H1 (cell line): ENCODE measurements around the gene SPECC1. TPM values are rescaled to one million over a fixed set of nuclear protein-coding genes. Genes with fewer than 3 reads are reported as not detected.

ENCODE experiments used
- CTCF ChIA-PET: fragments of 300-600 bp; sonication (Branson Sonifier 250); formaldehyde crosslinking; loops from one replicate; lab custom pipeline; 2021; ENCODE audit not compliant: partially characterized antibody; lab: Charles Lee
- POLR2A ChIA-PET: fragments of 300-600 bp; sonication (Branson Sonifier 250); formaldehyde crosslinking; loops from one replicate; lab custom pipeline; 2021; ENCODE audit warnings: inconsistent platforms; ENCODE audit not compliant: partially characterized antibody; lab: Charles Lee
- DNase-seq, 2 experiments: peaks; one replicate each; pipeline versions ENCODE4 v3.0.0 to v3.0.0-alpha.2; 2010 to 2022; ENCODE audit warnings: low spot score in 2 of 2, low read depth in 1 of 2, mixed read lengths in 1 of 2
- FAIRE-seq: peaks from 2 replicates; lab custom pipeline; 2011; peaks lifted over from hg19 to GRCh38; lab: Jason Lieb, UNC
- H2AFZ ChIP-seq: 2 replicates; pipeline ENCODE4 v1.8.1; 2012; ENCODE audit warnings: low read length, inconsistent platforms
- H2AK5ac ChIP-seq: 2 replicates; pipeline ENCODE4 v1.6.1; 2013; ENCODE audit warnings: low read depth, low read length
- H2BK120ac ChIP-seq: replicated peaks from 2 replicates; pipeline ENCODE3; 2013; ENCODE audit warnings: low read depth, low read length, inconsistent platforms
- H2BK12ac ChIP-seq: 2 replicates; pipeline ENCODE4 v1.6.1; 2013; ENCODE audit warnings: low read depth, low read length
- H2BK15ac ChIP-seq: 2 replicates; pipeline ENCODE4 v1.6.1; 2013; ENCODE audit warnings: low read length
- H2BK20ac ChIP-seq: 2 replicates; pipeline ENCODE4 v1.6.1; 2013; ENCODE audit warnings: low read length
- H2BK5ac ChIP-seq: 2 replicates; pipeline ENCODE4 v1.6.1; 2013; ENCODE audit warnings: low read depth, low read length
- H3K14ac ChIP-seq: 2 replicates; pipeline ENCODE4 v1.6.1; 2013; ENCODE audit warnings: inconsistent platforms; ENCODE audit not compliant: insufficient read length
- H3K18ac ChIP-seq: 2 replicates; pipeline ENCODE4 v1.6.1; 2013; ENCODE audit warnings: low read length; ENCODE audit errors: extremely low read depth
- H3K23ac ChIP-seq: 2 replicates; pipeline ENCODE4 v1.6.1; 2013; ENCODE audit warnings: inconsistent platforms; ENCODE audit not compliant: insufficient read length
- H3K23me2 ChIP-seq: 2 replicates; pipeline ENCODE4 v1.6.1; 2013; ENCODE audit warnings: low read depth, low read length
- H3K27ac ChIP-seq: 2 replicates; pipeline ENCODE4 v1.6.1; 2011; ENCODE audit warnings: low read depth, low read length, inconsistent platforms
- H3K27me3 ChIP-seq, 4 experiments: replicated peaks in 1 of 4; 1 replicate in 1 of 4; 2 replicates in 3 of 4; pipeline versions ENCODE4 v1.6.1 to v1.8.1; 2011 to 2013; ENCODE audit warnings: low read length in 3 of 4, mild to moderate bottlenecking in 3 of 4, inconsistent platforms in 2 of 4, mixed read lengths in 2 of 4, moderate library complexity in 1 of 4; ENCODE audit not compliant: control insufficient read depth in 3 of 4, insufficient read depth in 3 of 4; ENCODE audit errors: extremely low read depth in 1 of 4
- H3K36me3 ChIP-seq, 4 experiments: 2 replicates each; pipeline versions ENCODE4 v1.6.1 to v1.8.1; 2011 to 2013; ENCODE audit warnings: mild to moderate bottlenecking in 4 of 4, low read length in 3 of 4, moderate library complexity in 2 of 4, control low read depth in 1 of 4, inconsistent platforms in 1 of 4; ENCODE audit not compliant: insufficient read depth in 4 of 4, control insufficient read depth in 2 of 4
- H3K4ac ChIP-seq: replicated peaks from 2 replicates; pipeline ENCODE3; 2013; ENCODE audit warnings: low read length, low read depth, mixed read lengths, inconsistent platforms; ENCODE audit not compliant: insufficient read length
- H3K4me1 ChIP-seq, 4 experiments: replicated peaks in 1 of 4; 1 replicate in 1 of 4; 2 replicates in 3 of 4; pipeline versions ENCODE4 v1.6.1 to v1.8.1; 2011 to 2013; ENCODE audit warnings: low read length in 3 of 4, inconsistent platforms in 2 of 4, mixed read lengths in 1 of 4; ENCODE audit not compliant: insufficient read depth in 4 of 4, control insufficient read depth in 3 of 4
- H3K4me2 ChIP-seq, 2 experiments: 2 replicates each; pipeline versions ENCODE4 v1.6.1 to v1.8.1; 2011 to 2013; ENCODE audit warnings: low read depth in 2 of 2, low read length in 2 of 2, control low read depth in 1 of 2, inconsistent platforms in 1 of 2, mild to moderate bottlenecking in 1 of 2; ENCODE audit not compliant: insufficient read depth in 1 of 2
- H3K4me3 ChIP-seq, 4 experiments: fragments of 200-600, 300-600 bp in 1 of 4; sonication (generic), shearing (Covaris generic), sonication (Bioruptor Twin) in 1 of 4; 2 replicates each; pipeline versions ENCODE4 v1.5.1 to v1.8.1; 2011 to 2016; ENCODE audit warnings: low read length in 4 of 4, low read depth in 3 of 4, control low read depth in 2 of 4, inconsistent platforms in 2 of 4, mild to moderate bottlenecking in 2 of 4, mixed read lengths in 1 of 4, moderate library complexity in 1 of 4; ENCODE audit not compliant: insufficient read depth in 2 of 4; ENCODE audit errors: extremely low read depth in 1 of 4
- H3K56ac ChIP-seq: replicated peaks from 2 replicates; pipeline ENCODE3; 2013; ENCODE audit warnings: low read depth, mild to moderate bottlenecking, mixed read lengths, low read length, inconsistent platforms; ENCODE audit not compliant: insufficient read length
- H3K79me1 ChIP-seq: 2 replicates; pipeline ENCODE4 v1.6.1; 2013; ENCODE audit warnings: low read depth, low read length, control low read depth
- H3K79me2 ChIP-seq, 2 experiments: 2 replicates each; pipeline versions ENCODE4 v1.6.1 to v1.8.1; 2012 to 2013; ENCODE audit warnings: low read length in 2 of 2, mild to moderate bottlenecking in 2 of 2, inconsistent platforms in 1 of 2; ENCODE audit not compliant: insufficient read depth in 2 of 2, control insufficient read depth in 1 of 2
- H3K9ac ChIP-seq, 4 experiments: replicated peaks in 1 of 4; 1 replicate in 1 of 4; 2 replicates in 3 of 4; pipeline versions ENCODE4 v1.6.1 to v1.8.1; 2011 to 2013; ENCODE audit warnings: low read depth in 3 of 4, low read length in 3 of 4, control low read depth in 2 of 4, mild to moderate bottlenecking in 2 of 4, moderate library complexity in 2 of 4, inconsistent platforms in 1 of 4; ENCODE audit errors: extremely low read depth in 1 of 4
- H3K9me3 ChIP-seq, 2 experiments: 2 replicates each; pipeline versions ENCODE4 v1.6.1 to v1.8.1; 2012 to 2013; ENCODE audit warnings: mild to moderate bottlenecking in 2 of 2, moderate library complexity in 2 of 2, control low read depth in 1 of 2, inconsistent platforms in 1 of 2, low read depth in 1 of 2, low read length in 1 of 2, mixed read lengths in 1 of 2; ENCODE audit not compliant: insufficient read depth in 2 of 2
- H4K20me1 ChIP-seq, 2 experiments: replicated peaks in 1 of 2; 2 replicates each; pipeline versions ENCODE3 to v1.8.1; 2011 to 2013; ENCODE audit warnings: inconsistent platforms in 2 of 2, low read length in 2 of 2, mild to moderate bottlenecking in 1 of 2; ENCODE audit not compliant: insufficient read depth in 2 of 2, control insufficient read depth in 1 of 2
- H4K5ac ChIP-seq: 2 replicates; pipeline ENCODE4 v1.6.1; 2013; ENCODE audit warnings: low read length, low read depth, mixed read lengths, inconsistent platforms; ENCODE audit not compliant: insufficient read length
- H4K8ac ChIP-seq: 2 replicates; pipeline ENCODE4 v1.8.0; 2013; ENCODE audit warnings: mild to moderate bottlenecking, moderate library complexity, low read length, inconsistent platforms; ENCODE audit not compliant: insufficient read depth; ENCODE audit errors: extremely low read depth
- H4K91ac ChIP-seq: replicated peaks from 2 replicates; pipeline ENCODE3; 2013; ENCODE audit warnings: low read length, mixed read lengths, inconsistent platforms; ENCODE audit not compliant: insufficient read length
- EGR1 ChIP-seq: IDR thresholded peaks from 2 replicates; pipeline ENCODE4 v1.6.1; 2011; ENCODE audit warnings: low read depth, low read length, borderline replicate concordance
- EZH2 ChIP-seq: fragments of 200-600 bp; sonication (generic); IDR thresholded peaks from 2 replicates; pipeline ENCODE4 v1.7.1; 2012; ENCODE audit warnings: low read depth, mild to moderate bottlenecking, moderate library complexity, low read length, inconsistent platforms; ENCODE audit not compliant: severe bottlenecking
- GTF2F1 ChIP-seq: IDR thresholded peaks from 2 replicates; pipeline ENCODE4 v1.6.1; 2012; ENCODE audit warnings: low read depth, low read length, improper control_type of control experiment, borderline replicate concordance
- POLR2A ChIP-seq, 2 experiments: IDR thresholded peaks; 1 replicate in 1 of 2; 2 replicates in 1 of 2; pipeline ENCODE4 v1.6.1; 2011; ENCODE audit warnings: low read depth in 2 of 2, low read length in 2 of 2, mild to moderate bottlenecking in 2 of 2; ENCODE audit errors: control extremely low read depth in 1 of 2
- POU5F1 ChIP-seq: IDR thresholded peaks from 2 replicates; pipeline ENCODE4 v1.6.1; 2011; ENCODE audit warnings: low read depth, mild to moderate bottlenecking, low read length, moderate library complexity
- SIRT6 ChIP-seq: IDR thresholded peaks from one replicate; pipeline ENCODE4 v1.7.1; 2012; ENCODE audit warnings: low read length, inconsistent platforms
- SP2 ChIP-seq: IDR thresholded peaks from 2 replicates; pipeline ENCODE4 v1.6.1; 2012; ENCODE audit warnings: mild to moderate bottlenecking, low read length, inconsistent platforms
- SUZ12 ChIP-seq: fragments of 200-600 bp; sonication (generic); IDR thresholded peaks from 2 replicates; pipeline ENCODE4 v1.6.1; 2012; ENCODE audit warnings: mild to moderate bottlenecking, inconsistent platforms, low read length, moderate library complexity, mixed read lengths
- WGBS, 2 experiments: shearing (Covaris generic) in 1 of 2; methylation state at CpG; one replicate each; pipeline versions ENCODE4 v1.1.6 to v1.1.7; 2013 to 2015; ENCODE audit warnings: low lambda C conversion rate in 2 of 2, mixed read lengths in 2 of 2, inconsistent platforms in 1 of 2, low coverage in 1 of 2, missing lambda C conversion rate in 1 of 2; ENCODE audit not compliant: insufficient replicate concordance in 2 of 2, insufficient coverage in 1 of 2, insufficient read length in 1 of 2; ENCODE audit errors: extremely low coverage in 1 of 2, missing lambda C conversion rate in 1 of 2; 5-methylcytosine and 5-hydroxymethylcytosine counted together
- polyA plus RNA-seq, 7 experiments: library from polyadenylated mRNA; depleted of rRNA in 3 of 7; stranded (reverse) in 5 of 7; unstranded in 2 of 7; fragments of >200 nt in 5 of 7; fragments of 200-250 nt in 2 of 7; gene quantifications; 1 replicate in 5 of 7; 2 replicates in 1 of 7; 4 replicates in 1 of 7; pipeline versions ENCODE4 v1.2.1 to v1.2.3, GENCODE V29; 2011 to 2013; ENCODE audit warnings: missing spikeins in 2 of 7, mixed read lengths in 2 of 7
- total RNA-seq: library from RNA; stranded (reverse); fragmentation: NEBNext Ultra II Directional; extraction: Animal tissue kit (Norgen Biotek cat#: 25700); gene quantifications from 2 replicates; pipeline ENCODE4 v1.2.1, GENCODE V29; 2021
- TF ChIP-seq, protein P1 (sequence below): IDR thresholded peaks from 2 replicates; pipeline ENCODE4 v1.6.1; 2012; ENCODE audit warnings: inconsistent platforms

The SPECC1 gene
- total and polyA plus RNA-seq, 2 of the 8 experiments (the other 6 are each of a cell fraction or from before 2014, with no cell fraction given): 35.8 to 87.9 TPM

- Histone ChIP-seq H3K9ac (no peak overlapping the region), H3K4me1 (no peaks in the 10 kb centered on the region), H3K18ac (no peak overlapping the region), H2BK12ac (no peak overlapping the region), H2AFZ (no peak overlapping the region), H3K27ac (no peak overlapping the region), H4K8ac (no peak overlapping the region), H3K23me2 (no peaks in the 10 kb centered on the region), H3K23ac (no peak overlapping the region), H3K14ac (no peak overlapping the region), H3K27me3 (no peaks in the 10 kb centered on the region; a peak in 1 of 7 replicates), H2BK15ac (no peak overlapping the region), H3K79me1 (no peaks in the 10 kb centered on the region), H2AK5ac (no peak overlapping the region)
- 83% methylated on average over 1 of the region's 1 CpG; no CpG with 5 or more reads in 1 of the 2 experiments for WGBS, 2 experiments
- no peak for DNase-seq
- CTCF ChIA-PET: interaction anchor here (0.6 to 1.7 kb wide), 3 partner anchors 127 to 370 kb away, joined by 3 read pairs; no protein-coding TSS in a partner anchor
- no peak for TF ChIP-seq POU5F1
- TF ChIP-seq EZH2: no peak
- no peak for TF ChIP-seq SP2
- TF ChIP-seq SIRT6: no peak
- TF ChIP-seq GTF2F1: no peak
- TF ChIP-seq POLR2A (IDR thresholded peaks at IDR 0.05; ENCODE audit: control extremely low read depth in 1 of 2, low read depth in 2 of 2, low read length in 2 of 2): no peak
- TF ChIP-seq, protein P1, sequence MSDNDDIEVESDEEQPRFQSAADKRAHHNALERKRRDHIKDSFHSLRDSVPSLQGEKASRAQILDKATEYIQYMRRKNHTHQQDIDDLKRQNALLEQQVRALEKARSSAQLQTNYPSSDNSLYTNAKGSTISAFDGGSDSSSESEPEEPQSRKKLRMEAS: no peak
- no peak for TF ChIP-seq EGR1
- TF ChIP-seq SUZ12: no peak
- TF ChIP-seq, all 59 proteins: peak for 0
- no peak overlapping the region for H4K91ac ChIP-seq
- H3K4me3 ChIP-seq: no peak overlapping the region
- no peak overlapping the region for H3K56ac ChIP-seq
- H4K5ac ChIP-seq: no peak overlapping the region
- H4K20me1 ChIP-seq: no peaks in the 10 kb centered on the region
- H3K9me3 ChIP-seq: no peaks in the 10 kb centered on the region
- no peak overlapping the region for H2BK20ac ChIP-seq
- no peak overlapping the region for H3K4me2 ChIP-seq
- H3K4ac ChIP-seq: no peak overlapping the region
- no peak overlapping the region for H2BK120ac ChIP-seq
- no peaks in the 10 kb centered on the region for H3K79me2 ChIP-seq
- POLR2A ChIA-PET: no interaction called here
- FAIRE-seq: no peak
- peaks cover 5 to 30% (median 13%) of the 10 kb centered on the region in 4 experiments for H3K36me3 ChIP-seq
- no peak overlapping the region for H2BK5ac ChIP-seq
Observed at GRCh38 chr17:20246692-20247091, 237.5 kb downstream of the SPECC1 start.
